ENCODE data around the gene COL8A2. TPM values are rescaled to one million over a fixed set of nuclear protein-coding genes. Genes with fewer than 3 reads are reported as not detected.

COL8A2 gene
- total RNA-seq, 2 donors from 2014 or later = 7.9 to 10.7 TPM

- no peak overlapping the region for H3K4me3 ChIP-seq
- TF ChIP-seq CTCF (IDR thresholded peaks at IDR 0.05) (no peak), POLR2A (IDR thresholded peaks at IDR 0.05) (no peak), POLR2AphosphoS5 (IDR thresholded peaks at IDR 0.05) (no peak)
- no peaks in the 10 kb centered on the region for H3K36me3 ChIP-seq
- H3K27me3 ChIP-seq (replicated peaks; ENCODE audit: insufficient read depth) = no peaks in the 10 kb centered on the region
- 77% methylated on average over 3 of the region's 3 CpGs for WGBS
- H3K9me3 ChIP-seq = no peaks in the 10 kb centered on the region
- intact Hi-C loops (cut with DNase I) = no loop called here
- no peaks in the 10 kb centered on the region for H3K4me1 ChIP-seq (replicated peaks)
- no peak for DNase-seq (ENCODE audit: low spot score)
- H3K27ac ChIP-seq = no peak overlapping the region
Measured at GRCh38 chr1:36137776-36138175, 12.8 kb upstream of the COL8A2 start.

GRCh38 chr1:36137226-36137625 lies 12.2 kb upstream of the COL8A2 start:
- no peaks in the 10 kb centered on the region for H3K36me3 ChIP-seq
- no peaks in the 10 kb centered on the region for H3K27me3 ChIP-seq (replicated peaks; ENCODE audit: insufficient read depth)
- H3K4me1 ChIP-seq (replicated peaks) = no peaks in the 10 kb centered on the region
- peak overlapping the region in 1 of 2 donors; percentile 55 for H3K27ac ChIP-seq
- DNase-seq (ENCODE audit: low spot score) = no peak
- WGBS = 73% methylated on average over 5 of the region's 5 CpGs
- no peaks in the 10 kb centered on the region for H3K9me3 ChIP-seq
- H3K4me3 ChIP-seq = no peak overlapping the region
- TF ChIP-seq POLR2AphosphoS5 (IDR thresholded peaks at IDR 0.05) (no peak), POLR2A (IDR thresholded peaks at IDR 0.05) (no peak), CTCF (IDR thresholded peaks at IDR 0.05) (no peak)
- intact Hi-C loops (cut with DNase I) = no loop called here

GRCh38 chr1:36136535-36136934 lies 11.5 kb upstream of the COL8A2 start:
- intact Hi-C loops (cut with DNase I) = no loop called here
- TF ChIP-seq POLR2A (IDR thresholded peaks at IDR 0.05) (no peak), POLR2AphosphoS5 (IDR thresholded peaks at IDR 0.05) (peak; percentile 64), CTCF (IDR thresholded peaks at IDR 0.05) (no peak)
- peak overlapping the region; percentile 10 to 55 for H3K27ac ChIP-seq
- 6% methylated on average over 1 of the region's 1 CpG for WGBS
- no peaks in the 10 kb centered on the region for H3K36me3 ChIP-seq
- H3K9me3 ChIP-seq = no peaks in the 10 kb centered on the region
- no peaks in the 10 kb centered on the region for H3K4me1 ChIP-seq (replicated peaks)
- DNase-seq (ENCODE audit: low spot score) = peak; percentile 77
- no peak overlapping the region for H3K4me3 ChIP-seq
- H3K27me3 ChIP-seq (replicated peaks; ENCODE audit: insufficient read depth) = no peaks in the 10 kb centered on the region

- no peak overlapping the region for H3K4me3 ChIP-seq
- intact Hi-C loops (cut with DNase I) = no loop called here
- no peak for DNase-seq (ENCODE audit: low spot score)
- H3K27ac ChIP-seq = peak overlapping the region; percentile 10 to 55
- no peaks in the 10 kb centered on the region for H3K9me3 ChIP-seq
- H3K4me1 ChIP-seq (replicated peaks) = no peaks in the 10 kb centered on the region
- TF ChIP-seq POLR2AphosphoS5 (IDR thresholded peaks at IDR 0.05) (no peak), POLR2A (IDR thresholded peaks at IDR 0.05) (no peak), CTCF (IDR thresholded peaks at IDR 0.05) (no peak)
- H3K36me3 ChIP-seq = no peaks in the 10 kb centered on the region
- no peaks in the 10 kb centered on the region for H3K27me3 ChIP-seq (replicated peaks; ENCODE audit: insufficient read depth)
Measured at GRCh38 chr1:36135796-36136195, 10.8 kb upstream of the COL8A2 start.

- Histone ChIP-seq H3K9me3 (no peaks in the 10 kb centered on the region), H3K4me3 (no peak overlapping the region), H3K36me3 (no peaks in the 10 kb centered on the region), H3K4me1 (replicated peaks) (no peaks in the 10 kb centered on the region), H3K27ac (peak overlapping the region; percentile 10 to 55), H3K27me3 (replicated peaks; ENCODE audit: insufficient read depth) (no peaks in the 10 kb centered on the region)
- DNase-seq (ENCODE audit: low spot score) = no peak
- 61% methylated on average over 6 of the region's 6 CpGs for WGBS
- intact Hi-C loops (cut with DNase I) = no loop called here
- TF ChIP-seq POLR2A (IDR thresholded peaks at IDR 0.05) (no peak), POLR2AphosphoS5 (IDR thresholded peaks at IDR 0.05) (no peak), CTCF (IDR thresholded peaks at IDR 0.05) (no peak)
Measured at GRCh38 chr1:36135330-36135667, 10.3 kb upstream of the COL8A2 start.

Measured in prostate gland (tissue), 2 donors.